H9 (cell line): Measurements from ENCODE around the gene CACNA2D3. TPM values are rescaled to one million over a fixed set of nuclear protein-coding genes. Genes with fewer than 3 reads are reported as not detected.

Experiments
- DNase-seq: peaks from one replicate; pipeline ENCODE4 v3.0.0-alpha.2; 2017
- H2AFZ ChIP-seq: one replicate; pipeline ENCODE4 v1.6.1; 2013; ENCODE audit warnings: mild to moderate bottlenecking, low read length, control low read depth, moderate library complexity
- H2AK5ac ChIP-seq: 2 replicates; pipeline ENCODE4 v1.6.1; 2013; ENCODE audit warnings: low read length, control low read depth, mixed read lengths; ENCODE audit not compliant: insufficient read length
- H2BK120ac ChIP-seq: one replicate; pipeline ENCODE4 v1.6.1; 2013; ENCODE audit warnings: low read depth, mild to moderate bottlenecking, low read length, control low read depth, inconsistent platforms; ENCODE audit not compliant: poor library complexity, severe bottlenecking
- H2BK12ac ChIP-seq: 2 replicates; pipeline ENCODE4 v1.6.1; 2013; ENCODE audit warnings: low read length, control low read depth, mixed read lengths, low read depth; ENCODE audit not compliant: insufficient read length
- H2BK15ac ChIP-seq: 2 replicates; pipeline ENCODE4 v1.6.1; 2013; ENCODE audit warnings: low read depth, low read length, control low read depth
- H2BK20ac ChIP-seq: one replicate; pipeline ENCODE4 v1.6.1; 2013; ENCODE audit warnings: low read depth, mild to moderate bottlenecking, low read length, control low read depth, inconsistent platforms; ENCODE audit not compliant: poor library complexity, severe bottlenecking
- H2BK5ac ChIP-seq: 2 replicates; pipeline ENCODE4 v1.6.1; 2013; ENCODE audit warnings: low read length, control low read depth, mixed read lengths; ENCODE audit not compliant: insufficient read length
- H3K14ac ChIP-seq: 2 replicates; pipeline ENCODE4 v1.6.1; 2013; ENCODE audit warnings: low read length, control low read depth; ENCODE audit not compliant: insufficient read depth
- H3K18ac ChIP-seq: 2 replicates; pipeline ENCODE4 v1.6.1; 2013; ENCODE audit warnings: low read depth, mild to moderate bottlenecking, mixed read lengths, low read length, control low read depth; ENCODE audit not compliant: insufficient read length
- H3K23ac ChIP-seq: 2 replicates; pipeline ENCODE4 v1.6.1; 2013; ENCODE audit warnings: low read length, control low read depth, mixed read lengths, low read depth; ENCODE audit not compliant: insufficient read length
- H3K23me2 ChIP-seq: 2 replicates; pipeline ENCODE4 v1.6.1; 2013; ENCODE audit warnings: low read depth, mild to moderate bottlenecking, mixed read lengths, low read length, control low read depth; ENCODE audit not compliant: insufficient read length, poor library complexity, severe bottlenecking
- H3K27ac ChIP-seq: 2 replicates; pipeline ENCODE4 v1.5.1; 2013; ENCODE audit warnings: low read length, control low read depth, mixed read lengths, low read depth; ENCODE audit not compliant: insufficient read length
- H3K27me3 ChIP-seq: 2 replicates; pipeline ENCODE4 v1.6.1; 2013; ENCODE audit warnings: low read length, control low read depth, inconsistent platforms; ENCODE audit not compliant: insufficient read depth
- H3K4ac ChIP-seq: 2 replicates; pipeline ENCODE4 v1.6.1; 2013; ENCODE audit warnings: low read depth, mild to moderate bottlenecking, control low read depth, inconsistent platforms, low read length, moderate library complexity
- H3K4me1 ChIP-seq: 2 replicates; pipeline ENCODE4 v1.6.1; 2013; ENCODE audit warnings: low read length, control low read depth, inconsistent platforms; ENCODE audit not compliant: insufficient read depth
- H3K4me2 ChIP-seq: 2 replicates; pipeline ENCODE4 v1.6.1; 2013; ENCODE audit warnings: low read length, control low read depth, mixed read lengths; ENCODE audit not compliant: insufficient read length, insufficient read depth
- H3K56ac ChIP-seq: 2 replicates; pipeline ENCODE4 v1.6.1; 2013; ENCODE audit warnings: low read depth, mild to moderate bottlenecking, mixed read lengths, low read length, control low read depth; ENCODE audit not compliant: insufficient read length
- H3K79me1 ChIP-seq: 2 replicates; pipeline ENCODE4 v1.6.1; 2013; ENCODE audit warnings: low read depth, mild to moderate bottlenecking, moderate library complexity, low read length, control low read depth, inconsistent platforms; ENCODE audit not compliant: insufficient read depth, poor library complexity, severe bottlenecking
- H3K79me2 ChIP-seq: 2 replicates; pipeline ENCODE4 v1.6.1; 2013; ENCODE audit warnings: low read length, control low read depth, inconsistent platforms; ENCODE audit not compliant: insufficient read depth
- H3K9ac ChIP-seq: 2 replicates; pipeline ENCODE4 v1.6.1; 2013; ENCODE audit warnings: low read length, control low read depth, mixed read lengths; ENCODE audit not compliant: insufficient read length; ENCODE audit errors: extremely low read depth
- H3K9me3 ChIP-seq: one replicate; pipeline ENCODE4 v1.6.1; 2013; ENCODE audit warnings: low read depth, low read length, inconsistent platforms; ENCODE audit not compliant: control insufficient read depth
- H3T11ph ChIP-seq: one replicate; pipeline ENCODE4 v1.6.1; 2013; ENCODE audit warnings: mild to moderate bottlenecking, low read length, control low read depth, inconsistent platforms
- H4K20me1 ChIP-seq: one replicate; pipeline ENCODE4 v1.6.1; 2013; ENCODE audit not compliant: control insufficient read depth, insufficient read length, insufficient read depth
- H4K5ac ChIP-seq: 2 replicates; pipeline ENCODE4 v1.6.1; 2013; ENCODE audit warnings: low read depth, mild to moderate bottlenecking, mixed read lengths, low read length, control low read depth; ENCODE audit not compliant: insufficient read length
- H4K8ac ChIP-seq: replicated peaks from 2 replicates; pipeline ENCODE4 v1.6.1; 2013; ENCODE audit warnings: low read length, control low read depth, mixed read lengths, low read depth; ENCODE audit not compliant: insufficient read length
- H4K91ac ChIP-seq: 2 replicates; pipeline ENCODE4 v1.6.1; 2013; ENCODE audit warnings: low read depth, mild to moderate bottlenecking, moderate library complexity, mixed read lengths, low read length, control low read depth; ENCODE audit not compliant: insufficient read length
- H3K27ac Mint-ChIP-seq, 3 experiments: 2 replicates in 2 of 3; 3 replicates in 1 of 3; pipeline ENCODE4 v1.8.0; 2020 to 2021; ENCODE audit warnings: mixed read lengths in 3 of 3, mild to moderate bottlenecking in 1 of 3, moderate library complexity in 1 of 3
- H3K27me3 Mint-ChIP-seq: 2 replicates; pipeline ENCODE4 v1.8.0; 2021; ENCODE audit warnings: low read depth, mild to moderate bottlenecking, moderate library complexity, mixed read lengths
- H3K36me3 Mint-ChIP-seq, 3 experiments: 2 replicates in 2 of 3; 3 replicates in 1 of 3; pipeline ENCODE4 v1.8.0; 2020 to 2021; ENCODE audit warnings: low read depth in 3 of 3, mixed read lengths in 3 of 3; ENCODE audit not compliant: insufficient read depth in 1 of 3
- H3K4me1 Mint-ChIP-seq, 2 experiments: 2 replicates each; pipeline ENCODE4 v1.8.0; 2020; ENCODE audit warnings: mixed read lengths in 2 of 2
- H3K4me3 Mint-ChIP-seq, 2 experiments: 2 replicates in 1 of 2; 3 replicates in 1 of 2; pipeline ENCODE4 v1.8.0; 2020 to 2021; ENCODE audit warnings: mild to moderate bottlenecking in 2 of 2, mixed read lengths in 2 of 2, moderate library complexity in 1 of 2
- H3K9me3 Mint-ChIP-seq, 2 experiments: 2 replicates in 1 of 2; 3 replicates in 1 of 2; pipeline ENCODE4 v1.8.0; 2020; ENCODE audit warnings: mild to moderate bottlenecking in 2 of 2, mixed read lengths in 2 of 2, moderate library complexity in 1 of 2
- WGBS: extraction: QIAGEN DNeasy Blood & Tissue Kit; methylation state at CpG from one replicate; pipeline ENCODE4 v1.1.7; 2013; ENCODE audit warnings: missing lambda C conversion rate, low lambda C conversion rate, mixed read lengths; ENCODE audit not compliant: insufficient read length; ENCODE audit errors: extremely low coverage; 5-methylcytosine and 5-hydroxymethylcytosine counted together
- total RNA-seq: library from RNA; stranded (reverse); gene quantifications from 2 replicates; pipeline ENCODE4 v1.2.1, GENCODE V29; 2021
- TF ChIP-seq, protein P1 (sequence below): fragments of 200-600 bp; sonication (generic); conservative IDR thresholded peaks from 3 replicates; pipeline ENCODE4 v1.8.0; 2021; ENCODE audit warnings: antibody characterized with exemption, mild to moderate bottlenecking

CACNA2D3 gene
- total RNA-seq, 1 experiment from 2014 or later, result 3.2 TPM

DNA sequence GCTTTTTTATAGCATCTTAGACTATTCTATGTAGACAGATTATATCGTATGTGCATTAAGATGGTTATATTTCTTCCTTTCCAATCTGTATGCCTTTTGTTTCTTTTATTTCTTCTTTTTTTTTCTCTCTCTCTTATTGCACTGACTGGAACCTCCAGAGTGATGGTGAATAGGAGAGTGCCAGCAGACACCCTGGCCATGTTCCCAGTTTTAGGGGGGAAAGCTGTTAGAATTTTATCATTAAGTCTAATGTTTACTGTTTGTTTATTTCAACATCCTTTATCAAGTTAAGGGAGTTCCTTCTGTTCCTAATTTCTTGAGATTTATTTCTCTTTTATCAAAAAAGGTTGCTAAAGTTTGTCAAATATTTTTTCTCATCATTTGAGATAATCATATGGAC lies 922.1 kb downstream of the CACNA2D3 start:
- no peaks in the 10 kb centered on the region for H3K4me1 ChIP-seq
- H4K91ac ChIP-seq, result no peak overlapping the region
- WGBS, result no CpG with 5 or more reads among the region's 1 CpG
- H3K9me3 Mint-ChIP-seq, result 0 out of 5 replicates have a peak, but pooled peaks cover 0 to 3% of the 10 kb centered on the region in 2 experiments
- H2BK5ac ChIP-seq, result no peak overlapping the region
- H3K27me3 ChIP-seq, result no peaks in the 10 kb centered on the region
- no peak overlapping the region for H2AK5ac ChIP-seq
- no peak overlapping the region for H3K27ac ChIP-seq
- H3K23ac ChIP-seq, result no peak overlapping the region
- H2BK15ac ChIP-seq, result no peak overlapping the region
- H3K79me2 ChIP-seq, result no peaks in the 10 kb centered on the region
- H3K79me1 ChIP-seq, result no peaks in the 10 kb centered on the region
- no peak overlapping the region for H4K5ac ChIP-seq
- no peaks in the 10 kb centered on the region for H3K36me3 Mint-ChIP-seq
- H3K18ac ChIP-seq, result no peak overlapping the region
- H3K27ac Mint-ChIP-seq, result no peak overlapping the region
- H3K4me3 Mint-ChIP-seq, result no peak overlapping the region
- H3K23me2 ChIP-seq, result no peaks in the 10 kb centered on the region
- H2BK12ac ChIP-seq, result no peak overlapping the region
- H2BK20ac ChIP-seq, result no peak overlapping the region
- H3K4me1 Mint-ChIP-seq, result no peaks in the 10 kb centered on the region
- H4K20me1 ChIP-seq, result no peaks in the 10 kb centered on the region
- no peak overlapping the region for H4K8ac ChIP-seq
- H3T11ph ChIP-seq, result no peak overlapping the region
- H3K4ac ChIP-seq, result no peak overlapping the region
- no peak overlapping the region for H2AFZ ChIP-seq
- TF ChIP-seq, protein P1, sequence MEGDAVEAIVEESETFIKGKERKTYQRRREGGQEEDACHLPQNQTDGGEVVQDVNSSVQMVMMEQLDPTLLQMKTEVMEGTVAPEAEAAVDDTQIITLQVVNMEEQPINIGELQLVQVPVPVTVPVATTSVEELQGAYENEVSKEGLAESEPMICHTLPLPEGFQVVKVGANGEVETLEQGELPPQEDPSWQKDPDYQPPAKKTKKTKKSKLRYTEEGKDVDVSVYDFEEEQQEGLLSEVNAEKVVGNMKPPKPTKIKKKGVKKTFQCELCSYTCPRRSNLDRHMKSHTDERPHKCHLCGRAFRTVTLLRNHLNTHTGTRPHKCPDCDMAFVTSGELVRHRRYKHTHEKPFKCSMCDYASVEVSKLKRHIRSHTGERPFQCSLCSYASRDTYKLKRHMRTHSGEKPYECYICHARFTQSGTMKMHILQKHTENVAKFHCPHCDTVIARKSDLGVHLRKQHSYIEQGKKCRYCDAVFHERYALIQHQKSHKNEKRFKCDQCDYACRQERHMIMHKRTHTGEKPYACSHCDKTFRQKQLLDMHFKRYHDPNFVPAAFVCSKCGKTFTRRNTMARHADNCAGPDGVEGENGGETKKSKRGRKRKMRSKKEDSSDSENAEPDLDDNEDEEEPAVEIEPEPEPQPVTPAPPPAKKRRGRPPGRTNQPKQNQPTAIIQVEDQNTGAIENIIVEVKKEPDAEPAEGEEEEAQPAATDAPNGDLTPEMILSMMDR, result no peak
- H3K9ac ChIP-seq, result no peak overlapping the region
- H2BK120ac ChIP-seq, result no peak overlapping the region
- no peak overlapping the region for H3K4me2 ChIP-seq
- no peak overlapping the region for H3K14ac ChIP-seq
- no peak overlapping the region for H3K56ac ChIP-seq
- no peaks in the 10 kb centered on the region for H3K27me3 Mint-ChIP-seq
- no peak for DNase-seq
- H3K9me3 ChIP-seq, result no peaks in the 10 kb centered on the region
